Activated naive CD4-positive, alpha-beta T cell treated with anti-CD3 and anti-CD28 coated beads, Interleukin-2, amount 50 U/mL, for 24 hours (primary cell): Measurements from ENCODE around the gene LRMDA.
A peak's percentile ranks its signal among the peaks of the same experiment; 100 is the strongest.

Experiments
- H3K27ac Mint-ChIP-seq: one replicate; pipeline ENCODE4 v1.8.0; 2021; ENCODE audit warnings: mild to moderate bottlenecking, mixed read lengths
- H3K27me3 Mint-ChIP-seq: one replicate; pipeline ENCODE4 v1.8.0; 2021; ENCODE audit warnings: mixed read lengths
- H3K36me3 Mint-ChIP-seq: one replicate; pipeline ENCODE4 v1.8.0; 2021; ENCODE audit warnings: mixed read lengths
- H3K4me1 Mint-ChIP-seq: one replicate; pipeline ENCODE4 v1.8.0; 2021; ENCODE audit warnings: mixed read lengths
- H3K4me3 Mint-ChIP-seq: one replicate; pipeline ENCODE4 v1.8.0; 2021; ENCODE audit warnings: mild to moderate bottlenecking, mixed read lengths
- H3K9me3 Mint-ChIP-seq: one replicate; pipeline ENCODE4 v1.8.0; 2021; ENCODE audit warnings: mixed read lengths

The LRMDA gene

GRCh38 chr10:75492173-75492925 is 60.9 kb downstream of the LRMDA start:
- Mint-ChIP-seq H3K4me3 (no peak overlapping the region), H3K4me1 (no peaks in the 10 kb centered on the region), H3K27me3 (peaks cover 5% of the 10 kb centered on the region), H3K27ac (no peak overlapping the region), H3K9me3 (no peaks in the 10 kb centered on the region), H3K36me3 (no peaks in the 10 kb centered on the region)

- H3K36me3 Mint-ChIP-seq: no peaks in the 10 kb centered on the region
- H3K4me1 Mint-ChIP-seq: no peaks in the 10 kb centered on the region
- H3K27me3 Mint-ChIP-seq: peaks cover 6% of the 10 kb centered on the region
- H3K4me3 Mint-ChIP-seq: no peak overlapping the region
- H3K9me3 Mint-ChIP-seq: no peaks in the 10 kb centered on the region
- H3K27ac Mint-ChIP-seq: no peak overlapping the region
Observed at GRCh38 chr10:75493464-75493863, 62.0 kb downstream of the LRMDA start.

GRCh38 chr10:75495434-75496190 is 64.2 kb downstream of the LRMDA start:
- H3K9me3 Mint-ChIP-seq: no peaks in the 10 kb centered on the region
- no peaks in the 10 kb centered on the region for H3K4me1 Mint-ChIP-seq
- peaks cover 10% of the 10 kb centered on the region for H3K27me3 Mint-ChIP-seq
- peak overlapping the region; percentile 13 for H3K27ac Mint-ChIP-seq
- no peaks in the 10 kb centered on the region for H3K36me3 Mint-ChIP-seq
- no peak overlapping the region for H3K4me3 Mint-ChIP-seq

- Mint-ChIP-seq H3K36me3 (no peaks in the 10 kb centered on the region), H3K4me1 (no peaks in the 10 kb centered on the region), H3K4me3 (no peak overlapping the region), H3K27me3 (peaks cover 10% of the 10 kb centered on the region), H3K27ac (peak overlapping the region; percentile 13), H3K9me3 (no peaks in the 10 kb centered on the region)
Observed at GRCh38 chr10:75496191-75496567, 64.8 kb downstream of the LRMDA start.

GRCh38 chr10:75497997-75498883 is 66.8 kb downstream of the LRMDA start:
- no peak overlapping the region for H3K27ac Mint-ChIP-seq
- H3K9me3 Mint-ChIP-seq: no peaks in the 10 kb centered on the region
- H3K36me3 Mint-ChIP-seq: no peaks in the 10 kb centered on the region
- no peaks in the 10 kb centered on the region for H3K4me1 Mint-ChIP-seq
- H3K27me3 Mint-ChIP-seq: peaks cover 10% of the 10 kb centered on the region
- no peak overlapping the region for H3K4me3 Mint-ChIP-seq

- no peak overlapping the region for H3K4me3 Mint-ChIP-seq
- H3K36me3 Mint-ChIP-seq: no peaks in the 10 kb centered on the region
- H3K4me1 Mint-ChIP-seq: no peaks in the 10 kb centered on the region
- no peak overlapping the region for H3K27ac Mint-ChIP-seq
- peaks cover 12% of the 10 kb centered on the region for H3K27me3 Mint-ChIP-seq
- no peaks in the 10 kb centered on the region for H3K9me3 Mint-ChIP-seq
Observed at GRCh38 chr10:75498884-75499350, 67.5 kb downstream of the LRMDA start.

GRCh38 chr10:75499556-75500160 is 68.2 kb downstream of the LRMDA start:
- Mint-ChIP-seq H3K27me3 (peaks cover 10% of the 10 kb centered on the region), H3K4me1 (no peaks in the 10 kb centered on the region), H3K9me3 (no peaks in the 10 kb centered on the region), H3K36me3 (no peaks in the 10 kb centered on the region), H3K27ac (no peak overlapping the region), H3K4me3 (no peak overlapping the region)

GRCh38 chr10:75502389-75502788 is 71.0 kb downstream of the LRMDA start:
- H3K4me1 Mint-ChIP-seq: no peaks in the 10 kb centered on the region
- H3K4me3 Mint-ChIP-seq: no peak overlapping the region
- H3K9me3 Mint-ChIP-seq: no peaks in the 10 kb centered on the region
- H3K27me3 Mint-ChIP-seq: peaks cover 10% of the 10 kb centered on the region
- H3K27ac Mint-ChIP-seq: no peak overlapping the region
- no peaks in the 10 kb centered on the region for H3K36me3 Mint-ChIP-seq

- Mint-ChIP-seq H3K4me1 (no peaks in the 10 kb centered on the region), H3K36me3 (no peaks in the 10 kb centered on the region), H3K27me3 (peaks cover 10% of the 10 kb centered on the region), H3K9me3 (no peaks in the 10 kb centered on the region), H3K27ac (no peak overlapping the region), H3K4me3 (no peak overlapping the region)
Observed at GRCh38 chr10:75502838-75503237, 71.4 kb downstream of the LRMDA start.

- Mint-ChIP-seq H3K4me3 (no peak overlapping the region), H3K27me3 (peaks cover 8% of the 10 kb centered on the region), H3K9me3 (no peaks in the 10 kb centered on the region), H3K36me3 (no peaks in the 10 kb centered on the region), H3K4me1 (no peaks in the 10 kb centered on the region), H3K27ac (no peak overlapping the region)
Observed at GRCh38 chr10:75505293-75505692, 73.9 kb downstream of the LRMDA start.

- Mint-ChIP-seq H3K4me1 (no peaks in the 10 kb centered on the region), H3K36me3 (no peaks in the 10 kb centered on the region), H3K9me3 (no peaks in the 10 kb centered on the region), H3K27me3 (peaks cover 5% of the 10 kb centered on the region), H3K4me3 (no peak overlapping the region), H3K27ac (no peak overlapping the region)
Observed at GRCh38 chr10:75505840-75506506, 74.5 kb downstream of the LRMDA start.

- Mint-ChIP-seq H3K27me3 (peaks cover 5% of the 10 kb centered on the region), H3K36me3 (no peaks in the 10 kb centered on the region), H3K27ac (no peak overlapping the region), H3K4me1 (no peaks in the 10 kb centered on the region), H3K9me3 (no peaks in the 10 kb centered on the region), H3K4me3 (no peak overlapping the region)
Observed at GRCh38 chr10:75506930-75507329, 75.5 kb downstream of the LRMDA start.

GRCh38 chr10:75507469-75507868 is 76.0 kb downstream of the LRMDA start:
- no peak overlapping the region for H3K27ac Mint-ChIP-seq
- peaks cover 5% of the 10 kb centered on the region for H3K27me3 Mint-ChIP-seq
- no peaks in the 10 kb centered on the region for H3K4me1 Mint-ChIP-seq
- H3K9me3 Mint-ChIP-seq: no peaks in the 10 kb centered on the region
- H3K4me3 Mint-ChIP-seq: no peak overlapping the region
- H3K36me3 Mint-ChIP-seq: no peaks in the 10 kb centered on the region

- no peak overlapping the region for H3K4me3 Mint-ChIP-seq
- no peaks in the 10 kb centered on the region for H3K36me3 Mint-ChIP-seq
- H3K27ac Mint-ChIP-seq: no peak overlapping the region
- no peaks in the 10 kb centered on the region for H3K9me3 Mint-ChIP-seq
- H3K27me3 Mint-ChIP-seq: peaks cover 7% of the 10 kb centered on the region
- H3K4me1 Mint-ChIP-seq: no peaks in the 10 kb centered on the region
Observed at GRCh38 chr10:75508239-75508813, 76.9 kb downstream of the LRMDA start.
